Astrocyte of the cerebellum (primary cell): ENCODE results near the gene AGBL4.

Source experiments
- DNase-seq: peaks from one replicate; pipeline ENCODE4 v3.0.0-alpha.2; 2011; ENCODE audit warnings: low read depth
- H3K4me3 ChIP-seq: 2 replicates; pipeline ENCODE4 v1.5.1; 2011; ENCODE audit warnings: mild to moderate bottlenecking, low read depth, low read length, moderate library complexity
- CTCF ChIP-seq: IDR thresholded peaks from 2 replicates; pipeline ENCODE4 v1.5.1; 2012; ENCODE audit warnings: low read length, low read depth, moderate library complexity, mild to moderate bottlenecking; ENCODE audit errors: missing control alignments
- in situ Hi-C: cut with HindIII; loops from 2 replicates; pipeline ENCODE4 v1.10.0; 2017; ENCODE audit warnings: low sequenced_read_pairs

Gene AGBL4

GRCh38 chr1:48680411-48681035 is 1343.2 kb downstream of the AGBL4 start:
- peak; percentile 13 for TF ChIP-seq CTCF
- H3K4me3 ChIP-seq: no peak overlapping the region
- in situ Hi-C loops: no loop called here
- DNase-seq: no peak

GRCh38 chr1:48679859-48680258 is 1343.9 kb downstream of the AGBL4 start:
- in situ Hi-C loops: no loop called here
- no peak overlapping the region for H3K4me3 ChIP-seq
- DNase-seq: no peak
- TF ChIP-seq CTCF: no peak

- no peak for DNase-seq
- TF ChIP-seq CTCF: no peak
- in situ Hi-C loops: no loop called here
- no peak overlapping the region for H3K4me3 ChIP-seq
Measured at GRCh38 chr1:48678710-48679505, 1344.8 kb downstream of the AGBL4 start.

GRCh38 chr1:48677306-48678287 is 1346.2 kb downstream of the AGBL4 start:
- no peak overlapping the region for H3K4me3 ChIP-seq
- DNase-seq: no peak
- in situ Hi-C loops: no loop called here
- peak; percentile 70 for TF ChIP-seq CTCF

DNA sequence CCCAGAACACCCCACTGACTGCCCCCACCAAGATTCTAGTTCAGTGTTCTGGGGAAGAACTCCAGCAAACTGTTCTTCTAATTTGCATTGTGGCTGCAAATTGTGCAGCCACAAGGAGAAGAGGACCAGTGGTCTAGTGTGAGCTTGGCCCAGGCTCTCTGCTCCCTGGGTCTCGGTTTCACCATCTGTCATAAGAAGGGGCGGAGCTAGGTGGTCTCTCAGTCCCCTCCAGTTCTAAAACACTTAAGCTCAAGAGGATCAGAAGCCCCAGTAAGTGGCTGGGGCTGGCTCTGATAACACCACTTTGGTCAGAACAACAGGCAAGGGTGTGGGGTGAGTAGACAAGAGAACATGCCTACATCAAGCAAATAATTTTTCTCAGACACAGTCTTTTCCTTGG is 1346.9 kb downstream of the AGBL4 start:
- no peak overlapping the region for H3K4me3 ChIP-seq
- TF ChIP-seq CTCF: no peak
- in situ Hi-C loops: no loop called here
- no peak for DNase-seq

- TF ChIP-seq CTCF: no peak
- no peak overlapping the region for H3K4me3 ChIP-seq
- in situ Hi-C loops: no loop called here
- DNase-seq: no peak
Measured at GRCh38 chr1:48676376-48676775, 1347.4 kb downstream of the AGBL4 start.
